ENCODE data around the gene PELI2.

DNA sequence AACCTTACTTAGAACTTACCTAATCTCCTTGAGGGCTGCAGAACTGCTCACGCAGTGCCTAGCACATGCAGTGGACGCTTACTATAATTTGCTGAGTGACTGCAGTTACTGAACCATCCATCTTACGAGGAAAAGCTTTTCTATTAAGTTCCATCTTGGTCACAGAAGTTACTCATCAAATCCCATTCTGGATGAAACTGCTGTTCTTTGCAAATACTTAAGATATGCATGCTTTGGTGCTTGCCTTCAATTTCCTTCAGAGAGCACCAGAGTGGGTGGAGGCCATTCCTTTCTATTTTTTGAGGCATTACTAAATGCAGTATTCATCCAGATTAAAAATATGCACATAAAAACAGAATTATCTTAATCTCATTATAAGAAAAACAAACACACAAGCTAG lies 17.7 kb upstream of the PELI2 start:
- TF ChIP-seq, protein P1, sequence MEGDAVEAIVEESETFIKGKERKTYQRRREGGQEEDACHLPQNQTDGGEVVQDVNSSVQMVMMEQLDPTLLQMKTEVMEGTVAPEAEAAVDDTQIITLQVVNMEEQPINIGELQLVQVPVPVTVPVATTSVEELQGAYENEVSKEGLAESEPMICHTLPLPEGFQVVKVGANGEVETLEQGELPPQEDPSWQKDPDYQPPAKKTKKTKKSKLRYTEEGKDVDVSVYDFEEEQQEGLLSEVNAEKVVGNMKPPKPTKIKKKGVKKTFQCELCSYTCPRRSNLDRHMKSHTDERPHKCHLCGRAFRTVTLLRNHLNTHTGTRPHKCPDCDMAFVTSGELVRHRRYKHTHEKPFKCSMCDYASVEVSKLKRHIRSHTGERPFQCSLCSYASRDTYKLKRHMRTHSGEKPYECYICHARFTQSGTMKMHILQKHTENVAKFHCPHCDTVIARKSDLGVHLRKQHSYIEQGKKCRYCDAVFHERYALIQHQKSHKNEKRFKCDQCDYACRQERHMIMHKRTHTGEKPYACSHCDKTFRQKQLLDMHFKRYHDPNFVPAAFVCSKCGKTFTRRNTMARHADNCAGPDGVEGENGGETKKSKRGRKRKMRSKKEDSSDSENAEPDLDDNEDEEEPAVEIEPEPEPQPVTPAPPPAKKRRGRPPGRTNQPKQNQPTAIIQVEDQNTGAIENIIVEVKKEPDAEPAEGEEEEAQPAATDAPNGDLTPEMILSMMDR (IDR thresholded peaks at IDR 0.05), result no peak
- no peak for TF ChIP-seq POLR2A (IDR thresholded peaks at IDR 0.05)

Data from ovary (tissue), 3 donors.